GM12801 (cell line): ENCODE measurements around the gene UBR1.

Experiments
- TF ChIP-seq, protein P1 (sequence below): IDR thresholded peaks from one replicate; pipeline ENCODE4 v1.5.1; 2011; ENCODE audit warnings: control low read depth; ENCODE audit not compliant: insufficient read length; ENCODE audit errors: extremely low read depth

The UBR1 gene

DNA sequence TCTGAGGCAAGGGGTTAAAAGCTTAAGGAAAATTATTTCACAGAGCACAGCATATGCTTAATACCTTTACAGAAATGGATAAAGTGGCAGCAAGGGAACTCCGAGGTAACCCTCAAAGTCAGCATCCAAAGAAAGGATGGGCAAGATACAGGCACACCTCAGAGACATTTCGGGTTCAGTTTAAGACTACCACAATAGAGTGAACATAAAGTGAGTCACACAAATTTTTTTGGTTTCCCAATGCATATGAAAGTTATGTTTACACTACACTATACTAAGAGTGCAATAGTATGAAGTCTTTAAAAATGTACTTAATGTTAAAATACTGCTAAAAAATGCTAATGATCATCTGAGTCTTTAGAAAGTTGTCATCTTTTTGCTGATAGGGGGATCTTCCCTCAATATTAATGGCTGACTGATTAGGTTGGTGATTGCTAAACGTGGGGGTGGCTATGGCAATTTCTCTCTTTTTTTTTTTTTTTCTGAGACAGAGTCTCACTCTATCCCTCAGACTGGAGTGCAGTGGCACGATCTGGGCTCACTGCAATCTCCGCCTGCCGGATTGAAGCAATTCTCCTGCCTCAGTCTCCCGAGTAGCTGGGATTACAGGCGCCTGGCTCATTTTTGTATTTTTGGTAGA lies 10.0 kb downstream of the UBR1 start:
- TF ChIP-seq, protein P1, sequence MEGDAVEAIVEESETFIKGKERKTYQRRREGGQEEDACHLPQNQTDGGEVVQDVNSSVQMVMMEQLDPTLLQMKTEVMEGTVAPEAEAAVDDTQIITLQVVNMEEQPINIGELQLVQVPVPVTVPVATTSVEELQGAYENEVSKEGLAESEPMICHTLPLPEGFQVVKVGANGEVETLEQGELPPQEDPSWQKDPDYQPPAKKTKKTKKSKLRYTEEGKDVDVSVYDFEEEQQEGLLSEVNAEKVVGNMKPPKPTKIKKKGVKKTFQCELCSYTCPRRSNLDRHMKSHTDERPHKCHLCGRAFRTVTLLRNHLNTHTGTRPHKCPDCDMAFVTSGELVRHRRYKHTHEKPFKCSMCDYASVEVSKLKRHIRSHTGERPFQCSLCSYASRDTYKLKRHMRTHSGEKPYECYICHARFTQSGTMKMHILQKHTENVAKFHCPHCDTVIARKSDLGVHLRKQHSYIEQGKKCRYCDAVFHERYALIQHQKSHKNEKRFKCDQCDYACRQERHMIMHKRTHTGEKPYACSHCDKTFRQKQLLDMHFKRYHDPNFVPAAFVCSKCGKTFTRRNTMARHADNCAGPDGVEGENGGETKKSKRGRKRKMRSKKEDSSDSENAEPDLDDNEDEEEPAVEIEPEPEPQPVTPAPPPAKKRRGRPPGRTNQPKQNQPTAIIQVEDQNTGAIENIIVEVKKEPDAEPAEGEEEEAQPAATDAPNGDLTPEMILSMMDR, result no peak

DNA sequence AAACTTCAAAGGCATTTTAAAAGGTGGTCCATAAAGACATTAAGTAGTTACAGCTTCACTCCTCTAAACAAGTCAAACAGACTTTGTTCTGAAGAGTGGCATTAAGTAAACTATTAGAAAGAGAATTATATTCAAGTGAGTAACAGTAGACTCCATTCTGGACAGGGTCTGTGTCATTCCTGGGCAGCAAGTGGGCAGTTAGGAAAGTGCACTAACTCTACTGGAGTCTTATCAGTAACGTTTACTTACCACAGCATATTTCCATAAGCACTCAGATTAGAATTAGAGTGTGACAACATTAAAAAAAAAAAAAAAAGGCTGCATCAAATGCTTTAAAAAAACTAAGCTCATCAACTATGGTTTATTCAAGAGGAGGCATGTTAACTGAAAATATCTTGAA lies 10.6 kb downstream of the UBR1 start:
- TF ChIP-seq, protein P1, result no peak

DNA sequence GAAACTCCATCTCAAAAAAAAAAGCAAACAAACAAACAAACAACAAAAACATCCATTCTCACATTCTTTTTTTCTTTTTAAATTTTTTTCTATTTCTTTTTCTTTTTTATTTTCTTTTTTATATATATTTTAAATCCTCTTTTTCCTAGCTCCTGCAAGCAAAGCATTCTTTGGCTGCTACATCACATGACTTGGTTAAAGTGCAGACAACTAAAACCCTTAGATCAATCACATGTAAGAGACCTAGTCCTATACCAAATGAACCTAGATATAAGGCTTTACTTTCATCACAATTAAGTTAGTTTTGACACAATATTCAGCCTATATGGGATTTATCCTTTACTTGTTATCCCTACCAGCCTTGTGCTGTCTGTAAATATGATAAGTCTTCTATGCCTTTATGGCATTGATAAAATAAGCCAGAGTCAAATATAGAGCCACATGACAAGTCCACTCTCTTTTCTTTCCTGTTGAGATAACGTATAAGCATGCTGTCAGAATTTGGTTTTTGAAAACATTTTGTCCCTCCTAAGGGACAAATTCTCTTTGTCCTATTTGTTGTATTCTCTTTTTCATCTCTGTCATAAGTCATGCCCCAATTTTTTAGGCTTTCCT lies 11.3 kb downstream of the UBR1 start:
- TF ChIP-seq, protein P1, result no peak

DNA sequence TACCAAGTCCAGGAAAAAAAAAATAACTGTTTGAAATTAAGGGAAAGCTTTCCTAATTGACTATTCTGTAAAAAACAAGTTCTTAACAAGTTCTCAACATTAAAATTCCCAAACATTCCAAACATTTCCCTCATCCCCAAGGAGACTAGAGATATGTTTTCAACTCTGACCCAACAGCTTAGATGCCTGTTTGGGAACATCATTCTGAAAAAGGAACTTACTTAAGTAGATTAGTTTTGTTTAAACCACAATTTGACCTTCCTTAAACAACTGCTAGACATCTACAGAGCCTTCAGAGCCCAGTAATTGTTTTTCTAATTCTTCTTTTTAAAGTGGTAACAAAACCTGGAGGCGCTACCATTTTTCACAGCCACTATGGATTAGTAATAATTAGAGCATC lies 12.8 kb downstream of the UBR1 start:
- TF ChIP-seq, protein P1, result no peak

DNA sequence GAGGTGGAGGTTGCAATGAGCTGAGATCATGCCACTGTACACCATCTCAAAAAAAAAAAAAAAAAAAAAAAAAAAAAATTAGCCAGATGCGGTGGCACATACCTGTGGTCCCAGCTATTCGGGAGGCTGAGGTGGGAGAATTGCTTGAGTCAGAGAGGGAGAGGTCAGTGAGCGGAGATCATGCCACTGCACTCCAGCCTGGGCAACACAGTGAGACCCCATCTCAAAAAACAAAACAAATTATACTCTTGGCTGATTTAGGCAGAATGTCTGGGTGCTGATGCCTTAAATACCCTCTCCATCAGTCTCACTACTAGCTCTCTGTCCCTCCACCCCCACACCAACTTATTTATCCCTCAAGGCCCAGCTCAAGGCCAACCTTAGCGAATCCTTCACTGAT lies 14.0 kb downstream of the UBR1 start:
- TF ChIP-seq, protein P1, result no peak

DNA sequence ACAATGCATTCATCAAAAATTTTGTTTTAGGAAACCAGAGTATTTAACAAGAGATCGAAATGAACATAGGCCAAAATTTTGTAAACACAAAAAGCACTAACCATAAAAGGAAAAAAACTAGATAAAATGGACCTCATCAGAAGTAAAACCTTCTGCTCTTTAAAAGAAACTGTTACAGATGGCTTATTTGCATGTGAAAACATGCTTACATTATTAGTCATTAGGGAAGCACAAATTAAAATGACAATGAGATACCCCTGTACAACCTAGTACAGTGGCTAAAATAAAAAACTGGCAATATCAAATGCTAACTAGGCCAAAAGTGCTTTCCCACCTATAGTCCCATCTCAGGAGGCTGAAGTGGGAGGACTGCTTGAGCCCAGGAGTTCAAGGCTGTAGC lies 19.3 kb downstream of the UBR1 start:
- TF ChIP-seq, protein P1, result no peak

DNA sequence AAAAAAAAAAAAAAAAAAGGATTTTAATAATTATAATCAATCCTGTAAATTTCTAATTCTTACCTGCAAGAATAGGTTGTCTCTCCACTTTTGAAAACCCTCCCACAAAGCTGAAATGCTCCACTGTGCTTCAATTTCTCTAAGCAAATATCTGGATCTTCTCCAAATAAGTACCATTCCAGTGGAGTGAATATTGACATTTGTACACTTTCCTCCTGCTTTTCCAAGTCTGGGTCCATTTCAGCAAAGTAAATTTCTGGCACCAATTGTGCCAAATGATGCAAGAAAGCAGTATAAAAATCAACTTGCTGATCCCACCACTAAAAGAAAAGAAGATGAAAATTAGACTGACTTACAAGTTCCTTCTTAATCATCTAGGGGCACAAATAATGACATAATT lies 19.9 kb downstream of the UBR1 start:
- TF ChIP-seq, protein P1, result no peak
